Activated CD4-positive, alpha-beta T cell treated with anti-CD3 and anti-CD28 coated beads, Interleukin-2, amount 50 U/mL, for 1 hour (primary cell): Measurements from ENCODE around the gene SELENOK.

Experiments used
- DNase-seq: peaks from one replicate; pipeline ENCODE4 v3.0.0-alpha.2; 2020

Gene SELENOK

GRCh38 chr3:53841296-53841695 is 50.4 kb downstream of the SELENOK start:
- DNase-seq, result no peak

GRCh38 chr3:53837331-53837730 is 54.3 kb downstream of the SELENOK start:
- no peak for DNase-seq

DNA sequence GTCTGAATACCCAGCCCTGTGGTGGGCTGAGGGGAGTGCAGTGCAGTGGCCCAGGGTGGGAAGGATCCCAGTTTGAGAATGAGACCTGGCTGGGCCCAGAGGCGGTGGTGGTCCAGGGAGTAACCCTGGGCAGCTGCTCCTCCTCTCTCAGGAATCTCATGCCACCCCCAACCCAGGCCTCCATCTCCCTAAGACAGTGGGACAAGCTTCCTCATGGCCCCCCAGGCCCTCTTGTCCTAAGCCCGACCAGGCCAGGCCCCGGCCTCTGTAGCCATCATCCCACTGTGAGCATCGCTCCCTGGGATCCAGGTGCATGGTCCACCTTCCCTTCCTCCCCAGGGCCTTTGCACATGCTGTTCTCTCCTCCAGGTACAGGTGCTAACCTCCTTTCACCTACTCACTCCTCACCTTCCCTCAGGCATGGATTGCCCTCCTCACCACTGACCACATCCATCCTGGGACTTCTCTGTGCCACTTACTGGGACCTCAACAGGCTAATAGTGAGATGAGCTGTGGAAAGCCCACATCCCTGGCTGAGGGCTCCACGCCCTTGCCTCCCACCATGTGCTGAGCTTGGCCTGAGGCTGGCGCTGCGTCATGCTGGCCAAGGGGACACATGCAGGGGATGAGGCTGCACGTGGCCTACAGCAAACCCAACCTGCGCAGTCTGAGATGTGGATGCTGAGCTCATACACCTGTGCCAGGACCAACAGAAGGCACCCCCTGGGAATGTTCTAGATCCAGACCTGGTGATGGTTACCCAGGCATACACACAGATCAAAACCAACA is 55.4 kb downstream of the SELENOK start:
- DNase-seq, result no peak

DNA sequence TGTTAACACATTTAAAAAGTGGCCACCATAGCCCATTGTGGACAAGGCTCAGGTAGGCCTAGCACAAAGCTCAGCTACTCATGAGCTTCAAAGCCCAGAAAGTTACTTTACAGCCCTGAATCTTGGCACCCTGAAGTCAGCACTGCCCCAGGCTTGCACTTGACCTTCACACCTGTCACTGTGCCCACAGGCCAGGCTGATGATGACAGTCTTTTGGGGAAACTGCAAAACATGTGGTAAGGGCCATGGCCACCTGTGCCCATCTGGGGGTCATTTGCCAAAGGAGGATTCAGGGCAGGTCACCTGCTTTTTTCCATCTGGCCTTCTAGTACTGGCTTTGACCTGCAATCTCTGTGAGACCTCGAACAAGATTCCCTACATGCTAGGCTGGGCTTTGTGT is 56.4 kb downstream of the SELENOK start:
- no peak for DNase-seq

- no peak for DNase-seq
Observed at GRCh38 chr3:53834429-53835095, 57.1 kb downstream of the SELENOK start.
